Measurements from ENCODE around the gene KCNS1. TPM values are rescaled to one million over a fixed set of nuclear protein-coding genes. Genes with fewer than 3 reads are reported as not detected.

Gene KCNS1
- total and polyA plus RNA-seq, 2 of the 8 experiments (the other 6 are each of a cell fraction or from before 2014, with no cell fraction given) = 1.4 to 1.8 TPM

DNA sequence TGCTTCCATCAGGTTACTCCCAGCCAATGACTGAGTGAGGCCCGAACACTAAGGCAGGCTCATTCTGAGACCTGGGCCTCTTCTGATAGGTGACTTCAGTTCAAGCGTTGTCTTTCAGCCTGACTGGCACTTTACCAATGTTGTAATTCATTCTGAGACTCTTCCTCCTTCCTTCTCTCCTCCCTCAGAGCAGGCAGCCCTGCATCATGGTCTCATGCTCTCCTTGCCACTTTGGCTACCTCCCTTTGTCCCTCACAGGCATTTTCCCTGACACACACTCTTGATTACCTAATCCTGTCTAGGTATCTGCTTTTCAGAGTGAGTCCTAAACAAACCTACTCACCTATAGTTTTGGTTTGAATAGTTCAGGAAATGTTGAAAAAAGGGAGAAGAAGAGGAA lies 36.0 kb upstream of the KCNS1 start:
- H3K79me1 ChIP-seq (ENCODE audit: low read depth, low read length) = no peaks in the 10 kb centered on the region
- no peak overlapping the region for H2BK15ac ChIP-seq (ENCODE audit: low read length)
- WGBS, 2 experiments (ENCODE audit: extremely low coverage in 1 of 2, insufficient coverage in 1 of 2, insufficient read length in 1 of 2, insufficient replicate concordance in 2 of 2, low coverage in 1 of 2, low lambda C conversion rate in 2 of 2, missing lambda C conversion rate in 1 of 2) = 73% methylated on average over 2 of the region's 2 CpGs; no CpG with 5 or more reads in 1 of the 2 experiments
- H3K18ac ChIP-seq (ENCODE audit: extremely low read depth, low read length) = no peak overlapping the region
- H3K4me3 ChIP-seq (ENCODE audit: extremely low read depth in 1 of 4, insufficient read depth in 2 of 4, low read depth in 3 of 4, low read length in 4 of 4) = no peak overlapping the region
- H3K23me2 ChIP-seq (ENCODE audit: low read depth, low read length) = no peaks in the 10 kb centered on the region; the same call in 1 of the 2 replicates
- no peak overlapping the region for H3K23ac ChIP-seq (ENCODE audit: insufficient read length)
- H3K14ac ChIP-seq (ENCODE audit: insufficient read length) = no peak overlapping the region
- no peak for DNase-seq (ENCODE audit: low read depth in 1 of 2, low spot score in 2 of 2)
- no peak overlapping the region for H3K4ac ChIP-seq (replicated peaks; ENCODE audit: insufficient read length, low read depth, low read length)
- H3K4me2 ChIP-seq (ENCODE audit: insufficient read depth in 1 of 2, low read depth in 2 of 2, low read length in 2 of 2) = no peak overlapping the region
- no peak overlapping the region for H2BK5ac ChIP-seq (ENCODE audit: low read depth, low read length)
- H3K9ac ChIP-seq (replicated peaks in 1 of 4; ENCODE audit: extremely low read depth in 1 of 4, low read depth in 3 of 4, low read length in 3 of 4) = no peak overlapping the region
- H3K27me3 ChIP-seq (replicated peaks in 1 of 4; ENCODE audit: control insufficient read depth in 3 of 4, extremely low read depth in 1 of 4, insufficient read depth in 3 of 4, low read length in 3 of 4) = no peaks in the 10 kb centered on the region
- no peaks in the 10 kb centered on the region for H4K20me1 ChIP-seq (replicated peaks in 1 of 2; ENCODE audit: control insufficient read depth in 1 of 2, insufficient read depth in 2 of 2, low read length in 2 of 2)
- POLR2A ChIA-PET (ENCODE audit: partially characterized antibody) = interaction anchor here (0.6 kb wide), 1 partner anchor 32 kb away, joined by 3 read pairs; no protein-coding TSS in a partner anchor
- H2AFZ ChIP-seq (ENCODE audit: low read length) = no peak overlapping the region
- no peak overlapping the region for H2BK20ac ChIP-seq (ENCODE audit: low read length)
- H3K36me3 ChIP-seq (ENCODE audit: control insufficient read depth in 2 of 4, insufficient read depth in 4 of 4, low read length in 3 of 4) = no peaks in the 10 kb centered on the region
- H3K56ac ChIP-seq (replicated peaks; ENCODE audit: insufficient read length, low read depth, low read length) = no peak overlapping the region
- no peak overlapping the region for H3K27ac ChIP-seq (ENCODE audit: low read depth, low read length)
- no peak overlapping the region for H4K8ac ChIP-seq (ENCODE audit: extremely low read depth, insufficient read depth, low read length)
- H3K9me3 ChIP-seq (ENCODE audit: insufficient read depth in 2 of 2, low read depth in 1 of 2, low read length in 1 of 2) = no peaks in the 10 kb centered on the region
- H3K79me2 ChIP-seq (ENCODE audit: control insufficient read depth in 1 of 2, insufficient read depth in 2 of 2, low read length in 2 of 2) = no peaks in the 10 kb centered on the region
- no peak for FAIRE-seq
- no peak overlapping the region for H4K91ac ChIP-seq (replicated peaks; ENCODE audit: insufficient read length, low read length)
- no peak overlapping the region for H2BK120ac ChIP-seq (replicated peaks; ENCODE audit: low read depth, low read length)
- no peaks in the 10 kb centered on the region for H3K4me1 ChIP-seq (replicated peaks in 1 of 4; ENCODE audit: control insufficient read depth in 3 of 4, insufficient read depth in 4 of 4, low read length in 3 of 4)
- CTCF ChIA-PET (ENCODE audit: partially characterized antibody) = interaction anchor here (0.9 to 1.2 kb wide), 5 partner anchors 16 to 154 kb away, joined by 3 to 7 read pairs (median 3); no protein-coding TSS in a partner anchor
- no peak overlapping the region for H4K5ac ChIP-seq (ENCODE audit: insufficient read length, low read depth, low read length)
- H2AK5ac ChIP-seq (ENCODE audit: low read depth, low read length) = no peak overlapping the region
- H2BK12ac ChIP-seq (ENCODE audit: low read depth, low read length) = no peak overlapping the region
- TF ChIP-seq BRCA1 (IDR thresholded peaks at IDR 0.05; ENCODE audit: low read depth, low read length) (no peak), HDAC2 (IDR thresholded peaks at IDR 0.05; ENCODE audit: borderline replicate concordance in 1 of 2, low read depth in 2 of 2, low read length in 2 of 2) (no peak), EP300 (IDR thresholded peaks at IDR 0.05; ENCODE audit: borderline replicate concordance in 1 of 2, low read depth in 2 of 2, low read length in 2 of 2) (no peak), KDM4A (IDR thresholded peaks at IDR 0.05; ENCODE audit: low read depth, low read length, severe bottlenecking) (no peak)
